Activated T-cell treated with anti-CD3 and anti-CD28 coated beads for 48 hours (primary cell): ENCODE measurements around the gene LENG1.

Source experiments
- DNase-seq: peaks from one replicate; pipeline ENCODE4 v3.0.0-alpha.2; 2020; ENCODE audit warnings: low read depth

Gene LENG1

DNA sequence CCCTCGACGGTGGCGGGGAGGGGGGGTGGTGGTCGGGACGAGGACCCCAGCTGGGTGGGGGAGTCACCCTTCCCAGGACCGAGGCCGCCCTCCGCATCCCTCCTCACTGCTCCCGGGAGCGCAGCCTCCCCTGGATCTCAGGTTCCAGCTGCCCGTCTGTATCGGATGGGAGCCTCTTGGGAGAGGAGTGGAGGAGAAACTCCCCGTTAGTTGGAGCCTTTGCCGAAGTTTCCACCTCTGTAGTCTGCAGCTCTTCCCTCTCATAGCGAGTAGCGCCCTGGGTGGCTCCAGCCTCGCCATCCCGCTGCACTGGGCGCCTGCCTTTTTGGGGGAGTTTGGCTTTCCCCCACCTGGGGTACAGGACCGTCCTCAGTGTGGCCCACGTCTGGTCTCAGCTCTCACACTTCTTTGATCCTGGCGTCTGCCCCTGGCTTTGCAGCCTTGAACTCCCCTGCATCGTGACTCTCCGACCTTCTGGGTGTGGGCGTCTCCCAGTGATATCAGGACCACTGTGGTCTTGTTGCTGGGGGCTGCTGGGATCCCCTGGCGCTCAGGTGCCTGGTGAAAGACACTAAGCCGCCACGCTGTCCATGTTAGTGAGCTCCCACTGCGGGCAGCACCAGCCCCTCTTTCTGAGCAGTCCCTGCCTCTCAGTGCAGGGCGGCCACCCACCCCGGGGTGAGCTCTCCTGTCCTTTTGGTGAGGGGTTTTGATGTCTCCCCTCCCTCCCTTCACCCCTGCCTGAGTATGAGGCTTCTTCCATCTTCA lies 20.8 kb downstream of the LENG1 start:
- DNase-seq = no peak

DNA sequence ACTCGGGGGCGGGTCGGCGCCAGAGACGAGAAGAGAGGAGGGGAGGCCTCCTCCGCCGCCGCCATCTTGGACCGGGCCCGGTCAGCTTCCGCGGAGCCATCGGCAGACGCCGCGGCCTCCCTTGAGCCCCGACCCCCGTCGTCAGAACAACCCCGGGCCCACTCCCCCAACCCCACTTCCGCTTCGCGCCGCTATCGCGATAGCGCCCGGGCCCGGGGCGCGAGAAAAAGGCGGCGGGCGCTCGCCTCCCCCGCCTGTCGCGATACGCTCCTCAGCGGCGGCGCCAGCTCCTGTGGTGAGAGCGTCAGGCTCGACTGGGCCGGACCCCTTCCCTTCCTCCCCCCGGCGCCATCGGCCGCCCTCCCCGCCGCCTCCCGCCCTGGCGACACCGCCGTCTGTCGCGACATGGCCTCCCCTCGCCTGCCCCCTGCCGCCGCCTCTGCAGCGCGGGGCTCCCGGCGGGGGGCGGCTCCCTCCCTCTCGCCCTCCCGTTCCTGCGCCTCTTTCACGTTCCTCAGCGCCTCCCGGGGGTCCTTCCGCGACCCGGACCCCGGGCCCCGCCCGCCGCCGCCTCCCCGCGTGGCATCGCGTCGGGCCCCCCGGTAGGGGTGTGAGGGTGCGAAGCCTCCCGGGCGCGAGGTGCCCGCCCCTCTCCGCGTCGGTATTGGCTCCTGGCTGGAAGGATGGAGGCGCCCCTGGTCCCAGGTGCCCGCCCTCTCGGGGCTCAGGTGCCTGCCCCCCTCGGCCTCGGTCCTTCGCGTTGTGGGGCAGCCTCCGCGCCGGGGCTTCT lies 21.6 kb downstream of the LENG1 start, which contains the start of gene CNOT3:
TSS of gene CNOT3 (plus strand) at position 64 of the 790 bp plus-strand sequence. CDS start 5,217 bp downstream, outside the sequence.
- DNase-seq = no peak

- peak; percentile 98 for DNase-seq
Observed at GRCh38 chr19:54136864-54137698, 22.4 kb downstream of the LENG1 start.

DNA sequence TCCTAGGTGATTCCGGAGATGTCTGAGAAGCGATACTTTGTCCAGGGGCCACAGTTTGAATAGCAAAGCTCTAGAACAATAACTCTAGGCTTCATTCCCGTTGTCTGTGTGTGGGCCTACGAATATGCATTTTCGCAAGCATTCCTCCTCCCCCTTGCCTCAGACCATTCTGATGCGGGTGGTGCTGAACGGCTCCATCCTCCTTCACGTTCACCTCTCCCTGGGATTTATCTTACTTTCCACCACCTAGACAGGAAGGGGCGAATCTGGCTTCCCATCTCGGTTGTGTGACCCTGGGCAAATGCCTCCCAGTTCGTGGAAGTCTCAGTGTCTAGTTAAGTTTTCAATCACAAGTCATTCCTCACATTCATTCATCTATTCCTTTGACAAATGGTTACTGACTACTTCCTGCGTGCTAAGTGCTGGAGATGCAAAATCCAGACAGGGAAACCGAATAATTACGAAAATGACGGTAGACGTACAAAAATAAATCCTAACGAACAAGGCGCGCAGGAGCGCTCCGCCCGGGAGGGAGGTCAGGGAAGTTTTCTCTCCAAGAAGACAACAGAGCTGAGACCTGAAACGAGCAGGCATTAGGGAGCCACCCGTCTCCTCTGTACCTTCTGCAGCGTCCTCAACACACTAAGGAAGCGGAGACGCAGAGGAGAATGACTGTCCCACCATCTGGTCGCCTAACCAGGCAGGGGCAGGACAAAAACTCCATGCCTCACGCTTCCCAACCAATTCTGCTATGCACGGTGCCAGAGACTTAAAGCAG lies 23.2 kb downstream of the LENG1 start:
- DNase-seq = no peak

DNA sequence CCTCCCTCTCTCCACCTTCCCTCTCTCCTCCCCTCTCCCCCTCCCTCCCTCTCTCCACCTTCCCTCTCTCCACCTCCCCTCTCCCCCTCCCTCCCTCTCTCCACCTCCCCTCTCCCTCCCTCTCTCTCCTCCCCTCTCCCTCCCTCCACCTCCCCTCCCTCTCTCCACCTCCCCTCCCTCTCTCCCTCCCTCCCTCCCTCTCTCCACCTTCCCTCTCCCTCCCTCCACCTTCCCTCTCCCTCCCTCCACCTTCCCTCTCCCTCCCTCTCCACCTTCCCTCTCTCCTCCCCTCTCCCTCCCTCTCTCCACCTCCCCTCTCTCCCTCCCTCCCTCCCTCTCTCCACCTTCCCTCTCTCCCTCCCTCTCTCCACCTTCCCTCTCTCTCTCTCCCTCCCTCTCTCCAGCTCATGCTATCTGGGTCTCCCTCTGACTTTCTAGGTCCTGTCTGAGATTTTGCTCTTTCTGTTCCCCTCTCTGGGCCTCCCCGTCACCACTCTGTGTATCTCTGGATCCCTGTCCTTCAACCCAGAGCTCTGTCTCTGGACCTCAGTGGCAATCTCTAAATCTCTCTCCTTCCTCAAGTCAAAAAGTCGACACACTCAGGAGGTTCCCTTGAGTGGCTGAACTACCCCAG lies 25.4 kb downstream of the LENG1 start:
- no peak for DNase-seq

DNA sequence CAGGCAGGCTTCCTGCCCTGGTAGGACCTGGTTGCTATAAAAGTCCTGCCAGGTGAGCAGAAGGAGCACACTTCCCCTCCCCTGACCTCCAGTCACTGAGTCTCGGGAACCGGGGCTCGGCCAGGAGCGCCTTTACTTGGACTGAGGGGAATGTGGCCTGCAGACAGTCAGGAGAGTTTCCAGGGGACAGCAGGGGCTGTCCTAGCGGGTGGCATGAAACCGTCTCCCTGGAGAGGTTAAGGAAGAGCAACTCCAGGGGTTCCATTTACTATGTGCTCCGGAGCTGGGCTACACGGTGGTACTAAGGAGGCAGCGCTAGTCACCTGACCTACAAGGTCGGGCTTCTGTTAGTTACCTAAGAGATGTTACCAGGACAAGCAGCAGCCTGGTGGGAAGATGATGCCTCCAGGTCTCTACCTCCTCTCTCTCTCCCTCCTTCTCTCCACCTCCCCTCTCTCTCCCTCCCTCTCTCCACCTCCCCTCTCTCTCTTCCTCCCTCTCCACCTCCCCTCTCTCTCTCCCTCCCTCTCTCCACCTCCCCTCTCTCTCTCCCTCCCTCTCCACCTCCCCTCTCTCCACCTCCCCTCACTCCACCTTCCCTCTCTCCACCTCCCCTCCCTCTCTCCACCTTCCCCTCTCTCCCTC lies 26.1 kb downstream of the LENG1 start:
- no peak for DNase-seq

- no peak for DNase-seq
Observed at GRCh38 chr19:54129617-54129996, 29.9 kb downstream of the LENG1 start.

DNA sequence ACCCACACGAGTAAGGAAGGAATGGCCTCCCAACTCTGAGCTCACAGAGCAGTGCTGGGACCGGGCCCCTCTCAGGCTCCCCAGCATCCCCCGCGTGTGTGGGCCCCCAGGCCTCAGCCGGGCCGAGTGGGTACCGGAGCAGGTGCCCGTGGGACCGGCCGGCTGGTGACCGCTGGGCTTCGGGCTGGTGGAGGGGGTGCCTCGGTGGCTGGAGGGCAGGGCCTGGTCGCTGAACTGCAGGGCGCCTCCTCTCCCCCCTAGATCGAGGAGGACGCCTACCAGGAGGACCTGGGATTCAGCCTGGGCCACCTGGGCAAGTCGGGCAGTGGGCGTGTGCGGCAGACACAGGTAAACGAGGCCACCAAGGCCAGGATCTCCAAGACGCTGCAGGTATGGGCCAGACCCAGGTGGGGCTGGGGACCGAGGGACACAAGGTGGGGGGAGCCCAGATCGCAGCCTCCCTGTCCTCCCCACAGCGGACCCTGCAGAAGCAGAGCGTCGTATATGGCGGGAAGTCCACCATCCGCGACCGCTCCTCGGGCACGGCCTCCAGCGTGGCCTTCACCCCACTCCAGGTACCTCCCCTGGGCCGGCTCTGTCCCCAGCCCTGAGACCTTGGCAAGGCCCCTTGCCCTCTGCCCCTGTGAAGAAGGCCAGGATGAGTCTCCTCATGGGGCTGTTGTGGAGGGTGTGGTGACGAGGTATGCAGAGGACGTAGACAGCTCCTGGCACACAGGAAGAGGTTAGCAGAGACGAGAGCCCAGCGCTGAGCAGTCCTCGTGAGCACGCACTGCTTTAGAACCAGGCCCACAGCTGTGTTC lies 30.5 kb downstream of the LENG1 start:
- DNase-seq = no peak

DNA sequence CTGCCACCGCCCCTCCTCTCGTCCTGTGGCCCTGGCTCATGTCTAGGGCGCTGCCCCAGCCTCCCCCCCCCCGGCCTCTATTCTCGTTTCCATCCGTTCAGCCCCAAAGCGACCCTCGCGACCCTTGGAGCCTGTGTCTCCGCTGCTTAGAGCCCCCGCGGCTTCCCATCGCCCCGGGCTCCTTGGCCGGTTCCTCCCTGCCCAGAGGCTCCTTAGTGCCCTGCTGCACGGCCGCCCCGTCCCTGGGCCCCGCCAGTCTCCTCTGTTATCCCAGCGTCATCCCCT lies 31.1 kb downstream of the LENG1 start:
- DNase-seq = no peak

DNA sequence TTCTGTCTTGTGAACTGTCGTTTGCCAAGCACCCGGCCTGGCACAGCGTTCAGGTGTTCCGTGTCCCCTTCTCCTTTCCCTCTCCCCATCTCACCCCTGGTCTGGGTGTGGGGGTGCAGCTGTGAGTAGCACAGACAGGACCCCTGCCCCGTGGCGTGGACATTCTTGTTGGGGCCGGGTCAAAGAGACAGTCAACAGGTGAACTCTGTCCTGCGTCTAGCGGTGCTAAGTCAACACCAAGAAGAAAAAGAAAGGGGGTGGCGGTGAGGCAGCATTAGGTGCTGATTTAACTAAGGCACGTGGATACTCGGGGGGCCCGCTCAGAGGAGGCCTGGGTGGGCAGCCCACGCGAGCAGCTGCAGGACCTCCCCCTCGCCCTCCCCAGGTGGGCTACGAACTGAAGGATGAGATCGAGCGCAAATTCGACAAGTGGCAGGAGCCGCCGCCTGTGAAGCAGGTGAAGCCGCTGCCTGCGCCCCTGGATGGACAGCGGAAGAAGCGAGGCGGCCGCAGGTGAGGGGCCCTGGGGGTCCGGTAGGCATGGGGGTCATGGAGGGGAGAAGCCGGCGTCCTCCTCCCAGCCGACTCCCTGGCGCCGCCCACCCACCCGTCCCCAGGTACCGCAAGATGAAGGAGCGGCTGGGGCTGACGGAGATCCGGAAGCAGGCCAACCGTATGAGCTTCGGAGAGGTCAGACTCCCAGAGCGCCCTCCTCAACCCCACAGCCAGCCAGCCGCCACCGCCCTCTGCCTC lies 31.7 kb downstream of the LENG1 start:
- DNase-seq = no peak

DNA sequence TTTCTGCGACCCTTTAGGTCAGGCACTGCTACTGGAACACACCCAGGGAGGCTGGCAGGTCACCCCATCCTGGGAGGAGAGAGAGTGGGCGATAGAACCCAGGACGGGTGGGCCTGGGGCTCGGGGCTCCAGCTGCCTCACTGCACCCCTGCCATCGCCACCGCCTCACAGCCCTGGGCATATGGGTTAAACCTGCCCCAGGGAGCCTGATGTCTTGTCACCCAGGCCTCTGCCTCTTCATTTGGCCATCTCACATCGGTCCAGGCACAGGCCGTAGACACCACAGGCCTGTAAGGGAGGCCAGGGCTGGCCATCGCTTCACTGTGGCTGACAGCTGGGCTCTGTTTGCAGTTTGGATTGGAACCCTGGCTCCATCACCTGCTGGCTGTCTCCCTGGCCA lies 33.8 kb downstream of the LENG1 start:
- DNase-seq = no peak

GRCh38 chr19:54124393-54124792 lies 35.1 kb downstream of the LENG1 start:
- no peak for DNase-seq

- DNase-seq = no peak
Observed at GRCh38 chr19:54123682-54124081, 35.8 kb downstream of the LENG1 start.

- no peak for DNase-seq
Observed at GRCh38 chr19:54121259-54121658, 38.3 kb downstream of the LENG1 start.

DNA sequence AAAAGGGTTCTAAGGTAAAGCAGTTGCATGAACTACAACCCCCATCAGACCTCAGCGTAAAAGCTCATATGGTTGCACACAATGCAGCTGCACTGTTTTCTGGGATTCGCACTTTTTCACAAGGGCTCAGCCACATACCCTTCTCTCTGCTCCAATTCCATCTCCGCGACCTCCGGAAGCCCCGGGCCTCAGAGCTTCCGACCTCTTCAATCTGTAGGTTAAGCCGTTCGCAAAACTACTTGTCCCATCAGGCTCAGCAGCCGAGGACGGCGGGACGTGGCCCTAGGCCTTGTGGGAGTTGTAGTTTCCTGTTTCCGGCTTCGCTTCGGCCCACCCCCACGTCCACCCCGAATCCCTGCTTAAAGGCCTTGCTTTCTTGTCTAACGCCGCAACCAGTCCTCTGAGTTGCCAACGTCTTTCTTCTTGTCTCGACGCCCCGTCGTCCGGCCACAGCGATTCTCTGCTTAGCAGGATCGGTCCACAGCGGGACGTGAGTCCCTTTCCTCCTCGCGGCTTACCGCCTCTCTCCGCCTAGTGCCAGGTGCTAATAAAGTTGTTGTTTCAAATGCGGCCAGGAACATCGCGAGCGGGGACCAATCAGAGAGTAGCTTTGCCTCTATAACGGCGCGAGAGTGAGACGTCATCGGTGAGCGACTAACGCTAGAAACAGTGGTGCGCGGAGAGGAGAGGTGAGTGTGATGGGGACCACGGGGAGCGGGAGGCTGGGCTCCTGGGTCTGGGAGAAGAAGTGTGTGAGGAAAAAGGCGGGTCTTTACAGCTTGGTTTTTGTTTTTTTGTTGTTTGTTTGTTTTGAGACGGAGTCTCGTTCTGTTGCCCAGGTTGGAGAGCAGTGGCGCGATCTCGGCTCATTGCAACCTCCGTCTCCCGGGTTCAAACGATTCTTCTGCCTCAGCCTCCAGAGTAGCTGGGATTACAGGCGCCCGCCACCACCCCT lies 44.1 kb downstream of the LENG1 start, which contains the start of the genes PRPF31 and TFPT:
TSS of gene PRPF31 (plus strand) at position 646 of the 955 bp plus-strand sequence. CDS start 2,525 bp downstream, outside the sequence.
TSS of gene TFPT (minus strand) at position 549 of the 955 bp plus-strand sequence. CDS start at position 161, 388 bp downstream.
- DNase-seq = peak; percentile 90

GRCh38 chr19:54114340-54115108 lies 45.0 kb downstream of the LENG1 start:
- DNase-seq = peak; percentile 46

DNA sequence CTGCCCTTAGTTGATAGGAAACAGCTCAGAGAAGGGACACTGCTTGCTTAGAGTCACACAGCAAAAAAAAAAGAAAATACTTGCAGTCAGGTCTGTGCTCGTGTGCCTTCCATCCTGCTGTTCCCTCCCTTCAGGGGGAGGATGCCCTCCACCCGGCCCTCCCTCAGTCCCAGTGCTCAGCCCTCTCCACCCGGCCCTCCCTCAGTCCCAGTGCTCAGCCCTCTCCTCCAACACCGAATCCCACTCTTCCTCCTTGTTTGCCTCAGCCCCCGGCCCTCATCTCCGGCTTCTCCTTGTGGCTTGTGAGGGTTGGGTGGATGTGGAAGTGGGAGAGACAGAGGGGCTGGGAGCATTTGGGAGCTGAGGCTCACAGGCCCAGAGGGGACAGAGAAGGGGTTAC lies 49.9 kb downstream of the LENG1 start:
- no peak for DNase-seq
